ENCODE results near the gene C16orf74. TPM values are rescaled to one million over a fixed set of nuclear protein-coding genes. Genes with fewer than 3 reads are reported as not detected.

C16orf74 gene
- total RNA-seq, 1 experiment from 2014 or later, result 3.4 TPM

GRCh38 chr16:85718682-85719081, 32.2 kb downstream of the C16orf74 start:
- peaks cover 6% of the 10 kb centered on the region for H3K36me3 Mint-ChIP-seq (ENCODE audit: insufficient read depth, unreplicated experiment)
- TF ChIP-seq, protein P1, sequence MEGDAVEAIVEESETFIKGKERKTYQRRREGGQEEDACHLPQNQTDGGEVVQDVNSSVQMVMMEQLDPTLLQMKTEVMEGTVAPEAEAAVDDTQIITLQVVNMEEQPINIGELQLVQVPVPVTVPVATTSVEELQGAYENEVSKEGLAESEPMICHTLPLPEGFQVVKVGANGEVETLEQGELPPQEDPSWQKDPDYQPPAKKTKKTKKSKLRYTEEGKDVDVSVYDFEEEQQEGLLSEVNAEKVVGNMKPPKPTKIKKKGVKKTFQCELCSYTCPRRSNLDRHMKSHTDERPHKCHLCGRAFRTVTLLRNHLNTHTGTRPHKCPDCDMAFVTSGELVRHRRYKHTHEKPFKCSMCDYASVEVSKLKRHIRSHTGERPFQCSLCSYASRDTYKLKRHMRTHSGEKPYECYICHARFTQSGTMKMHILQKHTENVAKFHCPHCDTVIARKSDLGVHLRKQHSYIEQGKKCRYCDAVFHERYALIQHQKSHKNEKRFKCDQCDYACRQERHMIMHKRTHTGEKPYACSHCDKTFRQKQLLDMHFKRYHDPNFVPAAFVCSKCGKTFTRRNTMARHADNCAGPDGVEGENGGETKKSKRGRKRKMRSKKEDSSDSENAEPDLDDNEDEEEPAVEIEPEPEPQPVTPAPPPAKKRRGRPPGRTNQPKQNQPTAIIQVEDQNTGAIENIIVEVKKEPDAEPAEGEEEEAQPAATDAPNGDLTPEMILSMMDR (IDR thresholded peaks at IDR 0.05; ENCODE audit: unreplicated experiment), result peak; percentile 76
- H3K4me1 Mint-ChIP-seq (ENCODE audit: low read depth, unreplicated experiment), result no peaks in the 10 kb centered on the region
- peaks cover 19% of the 10 kb centered on the region for H3K27me3 Mint-ChIP-seq (ENCODE audit: unreplicated experiment)
- peak; percentile 77 for DNase-seq
- H3K27ac Mint-ChIP-seq (ENCODE audit: unreplicated experiment), result no peak overlapping the region
- no peaks in the 10 kb centered on the region for H3K9me3 Mint-ChIP-seq (ENCODE audit: low read depth, unreplicated experiment)
- BruUV-seq (replicated peaks), result no TSS peak
- H3K4me3 Mint-ChIP-seq (ENCODE audit: low read depth, unreplicated experiment), result no peak overlapping the region
- intact Hi-C loops (cut with micrococcal nuclease; ENCODE audit: unreplicated experiment), result loop anchor here (1.0 to 10.0 kb wide), 3 partner anchors 32 to 324 kb away; partner anchors contain the start of gene C16orf74
- CTCF ChIA-PET, result interaction anchor here (0.6 to 1.4 kb wide), 5 partner anchors 19 to 444 kb away, joined by 3 to 5 read pairs (median 3); no protein-coding TSS in a partner anchor

GRCh38 chr16:85718153-85718477, 32.8 kb downstream of the C16orf74 start:
- no peak overlapping the region for H3K4me3 Mint-ChIP-seq (ENCODE audit: low read depth, unreplicated experiment)
- H3K27me3 Mint-ChIP-seq (ENCODE audit: unreplicated experiment), result peaks cover 19% of the 10 kb centered on the region
- BruUV-seq (replicated peaks), result no TSS peak
- CTCF ChIA-PET, result interaction anchor here (0.8 kb wide), 1 partner anchor 96 kb away, joined by 3 read pairs; no protein-coding TSS in a partner anchor
- TF ChIP-seq, protein P1 (IDR thresholded peaks at IDR 0.05; ENCODE audit: unreplicated experiment), result no peak
- no peak overlapping the region for H3K27ac Mint-ChIP-seq (ENCODE audit: unreplicated experiment)
- peaks cover 6% of the 10 kb centered on the region for H3K36me3 Mint-ChIP-seq (ENCODE audit: insufficient read depth, unreplicated experiment)
- intact Hi-C loops (cut with micrococcal nuclease; ENCODE audit: unreplicated experiment), result loop anchor here (1.0 to 10.0 kb wide), 3 partner anchors 33 to 323 kb away; partner anchors contain the start of gene C16orf74
- no peaks in the 10 kb centered on the region for H3K9me3 Mint-ChIP-seq (ENCODE audit: low read depth, unreplicated experiment)
- DNase-seq, result no peak
- no peaks in the 10 kb centered on the region for H3K4me1 Mint-ChIP-seq (ENCODE audit: low read depth, unreplicated experiment)

GRCh38 chr16:85717393-85718152, 33.3 kb downstream of the C16orf74 start:
- Mint-ChIP-seq H3K27me3 (ENCODE audit: unreplicated experiment) (peaks cover 19% of the 10 kb centered on the region), H3K27ac (ENCODE audit: unreplicated experiment) (no peak overlapping the region), H3K4me1 (ENCODE audit: low read depth, unreplicated experiment) (no peaks in the 10 kb centered on the region), H3K9me3 (ENCODE audit: low read depth, unreplicated experiment) (no peaks in the 10 kb centered on the region), H3K4me3 (ENCODE audit: low read depth, unreplicated experiment) (no peak overlapping the region), H3K36me3 (ENCODE audit: insufficient read depth, unreplicated experiment) (peaks cover 6% of the 10 kb centered on the region)
- BruUV-seq (replicated peaks), result no TSS peak
- peak; percentile 79 for DNase-seq
- intact Hi-C loops (cut with micrococcal nuclease; ENCODE audit: unreplicated experiment), result loop anchor here (1.0 to 10.0 kb wide), 3 partner anchors 33 to 323 kb away; partner anchors contain the start of gene C16orf74
- TF ChIP-seq, protein P1 (IDR thresholded peaks at IDR 0.05; ENCODE audit: unreplicated experiment), result peak; percentile 80
- CTCF ChIA-PET, result no interaction called here

DNA sequence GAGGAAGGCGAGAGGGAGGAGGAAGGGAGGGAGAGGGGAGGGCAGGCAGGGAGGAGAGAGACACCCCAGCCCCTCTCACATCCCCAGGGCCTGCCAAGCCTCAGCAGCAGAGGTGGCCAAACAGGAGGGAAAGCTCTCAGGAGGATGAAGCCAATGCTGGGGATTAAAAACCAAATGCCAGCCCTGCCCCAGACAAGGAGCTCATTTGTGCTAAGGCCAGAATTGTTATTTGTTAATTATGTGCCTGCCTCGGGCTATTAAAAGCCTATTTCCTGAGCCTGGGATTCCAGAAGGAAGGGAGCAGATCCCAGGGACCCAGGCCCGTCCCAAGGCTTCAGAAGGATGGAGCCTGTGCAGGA, 34.2 kb downstream of the C16orf74 start:
- Mint-ChIP-seq H3K4me3 (ENCODE audit: low read depth, unreplicated experiment) (no peak overlapping the region), H3K36me3 (ENCODE audit: insufficient read depth, unreplicated experiment) (peaks cover 6% of the 10 kb centered on the region), H3K9me3 (ENCODE audit: low read depth, unreplicated experiment) (no peaks in the 10 kb centered on the region), H3K27me3 (ENCODE audit: unreplicated experiment) (peaks cover 19% of the 10 kb centered on the region), H3K4me1 (ENCODE audit: low read depth, unreplicated experiment) (no peaks in the 10 kb centered on the region), H3K27ac (ENCODE audit: unreplicated experiment) (no peak overlapping the region)
- no TSS peak for BruUV-seq (replicated peaks)
- intact Hi-C loops (cut with micrococcal nuclease; ENCODE audit: unreplicated experiment), result loop anchor here (10.0 kb wide), 1 partner anchor 322 kb away; no protein-coding TSS in a partner anchor
- no peak for DNase-seq
- CTCF ChIA-PET, result interaction anchor here (0.6 to 0.7 kb wide), 3 partner anchors 484 to 1337 kb away, joined by 3 read pairs; no protein-coding TSS in a partner anchor
- TF ChIP-seq, protein P1 (IDR thresholded peaks at IDR 0.05; ENCODE audit: unreplicated experiment), result no peak
